Fibroblast of lung (primary cell): ENCODE results near the gene TNS3.

Experiments used
- CTCF ChIP-seq, 2 donors: IDR thresholded peaks in 1 of 2; conservative IDR thresholded peaks in 1 of 2; 1 replicate in 1 of 2; 2 replicates in 1 of 2; pipeline ENCODE4 v1.5.1; 2011 to 2012; ENCODE audit warnings: low read length in 2 of 2, control low read depth in 1 of 2, inconsistent platforms in 1 of 2, low read depth in 1 of 2, mild to moderate bottlenecking in 1 of 2
- EZH2 ChIP-seq: IDR thresholded peaks from 2 replicates; pipeline ENCODE4 v1.5.1; 2012; ENCODE audit warnings: low read length, control low read depth, mild to moderate bottlenecking; ENCODE audit errors: missing control alignments

- no peak for TF ChIP-seq CTCF (conservative IDR thresholded peaks at IDR 0.05 in 1 of 2, IDR thresholded peaks at IDR 0.05 in 1 of 2; ENCODE audit: low read depth in 1 of 2, low read length in 2 of 2)
- no peak for TF ChIP-seq EZH2
Observed at GRCh38 chr7:47488969-47489342, 93.0 kb downstream of the TNS3 start.
